HG02970 (cell line): ENCODE measurements around the gene PRAMEF17.
"Not testable (repeated sequence)": the region's sequence is repeated elsewhere in the genome, so short reads cannot be mapped to it uniquely, and the experiment has no call there.

Experiments
- ATAC-seq: cut with Tn5 transposase; IDR thresholded peaks from one replicate; pipeline ENCODE4 v1.9.1; 2021; ENCODE audit warnings: mild to moderate bottlenecking, moderate library complexity, moderate number of reproducible peaks; ENCODE audit not compliant: unreplicated experiment, low FRiP score

Gene PRAMEF17

DNA sequence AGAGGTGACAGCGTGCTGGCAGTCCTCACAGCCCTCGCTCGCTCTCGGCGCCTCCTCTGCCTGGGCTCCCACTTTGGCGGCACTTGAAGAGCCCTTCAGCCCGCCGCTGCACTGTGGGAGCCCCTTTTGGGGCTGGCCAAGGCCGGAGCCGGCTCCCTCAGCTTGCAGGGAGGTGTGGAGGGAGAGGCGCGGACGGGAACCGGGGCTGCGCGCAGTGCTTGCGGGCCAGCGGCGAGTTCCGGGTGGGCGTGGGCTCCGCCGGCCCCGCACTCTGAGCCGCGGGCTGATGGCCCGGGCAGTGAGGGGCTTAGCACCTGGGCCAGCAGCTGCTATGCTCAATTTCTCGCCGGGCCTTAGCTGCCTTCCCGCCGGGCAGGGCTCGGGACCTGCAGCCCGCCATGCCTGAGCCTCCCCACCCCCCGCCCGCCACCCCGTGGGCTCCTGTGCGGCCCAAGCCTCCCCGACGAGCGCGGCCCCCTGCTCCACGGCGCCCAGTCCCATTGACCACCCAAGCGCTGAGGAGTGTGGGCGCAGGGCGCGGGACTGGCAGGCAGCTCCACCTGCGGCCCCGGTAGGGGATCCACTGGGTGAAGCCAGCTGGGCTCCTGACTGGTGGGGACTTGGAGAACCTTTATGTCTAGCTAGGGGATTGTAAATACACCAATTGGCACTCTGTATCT, 49.8 kb downstream of the PRAMEF17 start:
- ATAC-seq = not testable (repeated sequence)
